Gastroesophageal sphincter (tissue), 3 donors: ENCODE data around the gene NDUFB2.

ENCODE experiments used
- POLR2AphosphoS5 ChIP-seq: sonication (generic); formaldehyde crosslinking; IDR thresholded peaks from one replicate; pipeline ENCODE4 v1.6.1; 2017; ENCODE audit warnings: antibody characterized with exemption
- TF ChIP-seq, protein P1 (sequence below), 4 experiments: fragments of 200-600 bp in 2 of 4; fragments of 450-650 bp in 2 of 4; sonication (generic) in 1 of 4; IDR thresholded peaks; one replicate each; pipeline ENCODE4 v1.5.1; 2017 to 2019; ENCODE audit warnings: antibody characterized with exemption in 4 of 4, mild to moderate bottlenecking in 2 of 4, moderate library complexity in 2 of 4

DNA sequence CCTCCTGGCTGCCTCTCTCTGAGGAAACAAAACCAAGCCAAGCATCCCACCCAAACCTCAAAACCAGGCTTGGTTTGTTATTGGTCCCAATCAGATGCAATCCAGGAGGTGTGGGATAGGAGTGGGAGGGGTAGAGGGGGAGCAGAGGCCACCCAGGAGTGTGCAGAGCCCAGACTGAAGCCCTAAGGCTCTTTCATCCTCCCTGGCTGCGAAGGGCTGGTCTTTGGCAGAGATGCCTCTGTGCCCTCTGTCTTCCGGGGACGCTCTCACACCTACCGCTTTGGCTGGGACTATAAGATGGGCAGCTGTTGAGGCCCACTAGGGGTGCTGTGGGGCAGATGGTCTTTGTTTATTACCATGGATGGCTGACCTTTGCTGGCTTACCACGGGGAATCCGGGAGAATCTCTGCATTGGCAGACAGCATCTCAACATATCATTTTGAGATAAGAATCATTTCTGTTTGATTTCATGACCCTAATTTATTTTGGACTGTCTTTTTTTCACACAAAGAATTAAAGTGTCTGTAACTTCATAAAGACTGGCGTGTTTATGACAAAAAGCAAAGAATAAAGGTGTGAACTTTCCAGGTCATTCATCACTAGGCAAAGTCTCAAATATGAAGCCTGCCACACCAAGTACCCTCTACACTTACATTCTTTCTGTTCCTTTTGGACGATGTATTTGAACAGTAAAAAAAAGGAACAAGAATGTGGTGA, 49.4 kb upstream of the NDUFB2 start:
- TF ChIP-seq, protein P1, sequence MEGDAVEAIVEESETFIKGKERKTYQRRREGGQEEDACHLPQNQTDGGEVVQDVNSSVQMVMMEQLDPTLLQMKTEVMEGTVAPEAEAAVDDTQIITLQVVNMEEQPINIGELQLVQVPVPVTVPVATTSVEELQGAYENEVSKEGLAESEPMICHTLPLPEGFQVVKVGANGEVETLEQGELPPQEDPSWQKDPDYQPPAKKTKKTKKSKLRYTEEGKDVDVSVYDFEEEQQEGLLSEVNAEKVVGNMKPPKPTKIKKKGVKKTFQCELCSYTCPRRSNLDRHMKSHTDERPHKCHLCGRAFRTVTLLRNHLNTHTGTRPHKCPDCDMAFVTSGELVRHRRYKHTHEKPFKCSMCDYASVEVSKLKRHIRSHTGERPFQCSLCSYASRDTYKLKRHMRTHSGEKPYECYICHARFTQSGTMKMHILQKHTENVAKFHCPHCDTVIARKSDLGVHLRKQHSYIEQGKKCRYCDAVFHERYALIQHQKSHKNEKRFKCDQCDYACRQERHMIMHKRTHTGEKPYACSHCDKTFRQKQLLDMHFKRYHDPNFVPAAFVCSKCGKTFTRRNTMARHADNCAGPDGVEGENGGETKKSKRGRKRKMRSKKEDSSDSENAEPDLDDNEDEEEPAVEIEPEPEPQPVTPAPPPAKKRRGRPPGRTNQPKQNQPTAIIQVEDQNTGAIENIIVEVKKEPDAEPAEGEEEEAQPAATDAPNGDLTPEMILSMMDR (IDR thresholded peaks at IDR 0.05): peak in 3 of 4 experiments; percentile 22 to 67 (median 64)
- TF ChIP-seq POLR2AphosphoS5: no peak
